GM12878 (cell line): ENCODE measurements around the gene SLC44A4. TPM values are rescaled to one million over a fixed set of nuclear protein-coding genes. Genes with fewer than 3 reads are reported as not detected.

Experiments used
- ATAC-seq: fragments of 200-7000 bp; cut with Tn5 transposase; 3 replicates; pipeline ENCODE4 v1.9.1; 2020; ENCODE audit warnings: mild to moderate bottlenecking, moderate library complexity
- BruUV-seq: library from RNA; stranded (reverse); fragments of 400-500 nt; replicated peaks from 2 replicates; lab custom pipeline; 2021; lab: Mats Ljungman, UMichigan
- CTCF ChIA-PET: fragments of 300-600 bp; sonication (Branson Sonifier 250); formaldehyde crosslinking; extraction: SDS; loops from one replicate; lab custom pipeline; 2021; ENCODE audit warnings: inconsistent platforms; lab: Yijun Ruan, JAX
- POLR2A ChIA-PET: fragments of 350-600 bp; formaldehyde crosslinking; extraction: SDS; loops from one replicate; lab custom pipeline; 2021; ENCODE audit warnings: inconsistent platforms; lab: Charles Lee
- RAD21 ChIA-PET: fragments of 300-600 bp; sonication (Branson Sonifier 250); formaldehyde crosslinking; loops from one replicate; lab custom pipeline; 2023; ENCODE audit warnings: antibody characterized with exemption; ENCODE audit not compliant: unreplicated experiment; lab: Charles Lee
- SMC1A ChIA-PET: fragments of 300-600 bp; sonication (Branson Sonifier 250); formaldehyde crosslinking; loops from one replicate; lab custom pipeline; 2023; ENCODE audit not compliant: unreplicated experiment, uncharacterized antibody; lab: Charles Lee
- DNase-seq: peaks from one replicate; pipeline ENCODE4 v3.0.0-alpha.2; 2011; ENCODE audit warnings: low read depth, low spot score
- FAIRE-seq: peaks from 3 replicates; lab custom pipeline; 2011; peaks lifted over from hg19 to GRCh38; lab: Jason Lieb, UNC
- H2AFZ ChIP-seq: 2 replicates; pipeline ENCODE4 v1.6.0; 2011; ENCODE audit warnings: low read depth, low read length, control low read depth; ENCODE audit not compliant: control insufficient read depth
- H3K27ac ChIP-seq: 2 replicates; pipeline ENCODE4 v1.5.1; 2011; ENCODE audit warnings: control low read depth; ENCODE audit not compliant: control insufficient read depth, insufficient read depth
- H3K27me3 ChIP-seq, 2 experiments: replicated peaks in 1 of 2; 2 replicates each; pipeline versions ENCODE4 v1.6.0 to v1.6.1; 2011; ENCODE audit warnings: low read length in 1 of 2; ENCODE audit not compliant: control insufficient read depth in 2 of 2, insufficient read depth in 2 of 2
- H3K36me3 ChIP-seq, 2 experiments: 2 replicates each; pipeline ENCODE4 v1.5.1; 2011; ENCODE audit warnings: low read length in 1 of 2; ENCODE audit not compliant: control insufficient read depth in 2 of 2, insufficient read depth in 2 of 2
- H3K4me1 ChIP-seq: 2 replicates; pipeline ENCODE4 v1.6.1; 2011; ENCODE audit warnings: mild to moderate bottlenecking, low read length, moderate library complexity, mixed read lengths; ENCODE audit not compliant: control insufficient read depth, insufficient read depth
- H3K4me2 ChIP-seq: 2 replicates; pipeline ENCODE4 v1.6.0; 2011; ENCODE audit warnings: control low read depth; ENCODE audit not compliant: control insufficient read depth, insufficient read depth
- H3K4me3 ChIP-seq: fragments of 200-600 bp; sonication (generic); 2 replicates; pipeline ENCODE4 v1.5.1; 2016
- H3K79me2 ChIP-seq: 2 replicates; pipeline ENCODE4 v1.6.0; 2011; ENCODE audit warnings: low read length; ENCODE audit not compliant: control insufficient read depth, insufficient read depth
- H3K9ac ChIP-seq: 2 replicates; pipeline ENCODE4 v1.8.0; 2011; ENCODE audit warnings: low read length, control low read depth, mixed read lengths; ENCODE audit not compliant: control insufficient read depth, insufficient read depth
- H3K9me3 ChIP-seq: replicated peaks from 3 replicates; pipeline ENCODE4 v1.5.1; 2011; ENCODE audit warnings: mild to moderate bottlenecking, low read length; ENCODE audit not compliant: control insufficient read depth, insufficient read depth
- H4K20me1 ChIP-seq: 2 replicates; pipeline ENCODE4 v1.6.0; 2011; ENCODE audit not compliant: control insufficient read depth, insufficient read depth
- CHD1 ChIP-seq: IDR thresholded peaks from 2 replicates; pipeline ENCODE4 v1.6.1; 2012; ENCODE audit warnings: low read depth, low read length, improper control_type of control experiment
- NFIC ChIP-seq: IDR thresholded peaks from 2 replicates; pipeline ENCODE4 v1.6.1; 2012; ENCODE audit warnings: low read depth, mild to moderate bottlenecking, inconsistent platforms, low read length, moderate library complexity
- POLR2AphosphoS2 ChIP-seq: IDR thresholded peaks from 2 replicates; pipeline ENCODE4 v1.6.1; 2011; ENCODE audit warnings: low read depth, mild to moderate bottlenecking, low read length, improper control_type of control experiment, moderate library complexity
- SKIL ChIP-seq: fragments of 450-650 bp; IDR thresholded peaks from 2 replicates; pipeline ENCODE4 v1.6.1; 2017; ENCODE audit warnings: mild to moderate bottlenecking, low read depth, inconsistent platforms; ENCODE audit not compliant: poor library complexity, severe bottlenecking
- SMC3 ChIP-seq: IDR thresholded peaks from 2 replicates; pipeline ENCODE4 v1.6.1; 2011; ENCODE audit warnings: low read length, improper control_type of control experiment, borderline replicate concordance
- WGBS: methylation state at CpG from one replicate; pipeline ENCODE4 v1.1.6; 2016; ENCODE audit warnings: low lambda C conversion rate; ENCODE audit not compliant: insufficient replicate concordance, insufficient coverage; ENCODE audit errors: missing lambda C conversion rate; 5-methylcytosine and 5-hydroxymethylcytosine counted together
- in situ Hi-C: fragments of 300-500 bp; cut with MboI; formaldehyde crosslinking; loops from 9 replicates; pipeline ENCODE4 v1.14.3; 2018; ENCODE audit warnings: mixed read lengths
- intact Hi-C: fragments of 100-400 bp; cut with micrococcal nuclease; formaldehyde crosslinking; loops from one replicate; pipeline ENCODE4 v1.14.2; 2022; ENCODE audit not compliant: unreplicated experiment
- polyA plus RNA-seq, 11 experiments: library from polyadenylated mRNA; depleted of rRNA in 4 of 11; unstranded in 6 of 11; stranded (reverse) in 5 of 11; fragments of >200 nt; fragmentation: Nextera tagmentation in 4 of 11; fragmentation: Illumina TruSeq in 1 of 11; extraction: Ambion mirVana in 4 of 11; extraction: Trizol in 1 of 11; gene quantifications; 1 replicate in 1 of 11; 2 replicates in 10 of 11; pipeline versions ENCODE4 v1.2.1 to v1.2.3, GENCODE V29; 2011 to 2016; ENCODE audit warnings: inconsistent platforms in 2 of 11, missing spikeins in 2 of 11, low read depth in 1 of 11
- total RNA-seq, 4 experiments: library from RNA; depleted of rRNA in 3 of 4; stranded (reverse); fragments of >200 nt in 3 of 4; fragmentation: Illumina TruSeq in 1 of 4; extraction: Trizol in 1 of 4; gene quantifications; 2 replicates each; pipeline versions ENCODE4 v1.2.1 to v1.2.3, GENCODE V29; 2013 to 2021

SLC44A4 gene
- total and polyA plus RNA-seq, 10 of the 15 experiments (the other 5 are each of a cell fraction or from before 2014, with no cell fraction given), result 0.04 to 0.24 (median 0.15) TPM; not detected in 3

GRCh38 chr6:31861150-31861549 lies 17.6 kb downstream of the SLC44A4 start (continued):
- TF ChIP-seq SMC3, result no peak
- TF ChIP-seq NFIC, result no peak
- TF ChIP-seq, all 136 proteins: peak for 0

- Histone ChIP-seq H3K27ac (no peak overlapping the region), H4K20me1 (no peaks in the 10 kb centered on the region), H3K4me2 (no peak overlapping the region), H3K4me1 (peaks cover 11% of the 10 kb centered on the region), H3K9me3 (no peaks in the 10 kb centered on the region), H2AFZ (no peak overlapping the region), H3K36me3 (peaks cover 0 to 3% of the 10 kb centered on the region in 2 experiments; a peak in 1 of 4 replicates), H3K9ac (no peak overlapping the region)
- in situ Hi-C loops, result no loop called here
- no peak for ATAC-seq
- ChIA-PET CTCF (interaction anchor here (1.3 to 1.4 kb wide), 2 partner anchors 29 to 90 kb away, joined by 3 to 4 read pairs; no protein-coding TSS in a partner anchor), POLR2A (interaction anchor here (1.5 kb wide), 1 partner anchor 23 kb away, joined by 4 read pairs; no protein-coding TSS in a partner anchor)
- TF ChIP-seq CHD1 (no peak), SKIL (no peak), POLR2AphosphoS2 (0 out of 2 replicates have a peak, but pooled peaks have one; percentile 17)
- TF ChIP-seq, all 136 proteins: peak for 1
- no peak for DNase-seq
- 99% methylated on average over 13 of the region's 13 CpGs for WGBS
- ChIA-PET SMC1A (no interaction called here), RAD21 (interaction anchor here (0.9 kb wide), 1 partner anchor 261 kb away, joined by 3 read pairs; no protein-coding TSS in a partner anchor)
- BruUV-seq, result no TSS peak
- no peak for FAIRE-seq
- intact Hi-C loops, result no loop called here
- no peaks in the 10 kb centered on the region for H3K27me3 ChIP-seq
- H3K4me3 ChIP-seq, result no peak overlapping the region
- H3K79me2 ChIP-seq, result no peaks in the 10 kb centered on the region; the same call in 1 of the 2 replicates
These were observed 18.4 kb downstream of the SLC44A4 start for GRCh38 chr6:31860349-31860748.
